DND-41 (cell line): ENCODE measurements around the gene MED12L.

Source experiments
- CTCF ChIP-seq: IDR thresholded peaks from 2 replicates; pipeline ENCODE4 v1.5.1; 2012; ENCODE audit warnings: borderline replicate concordance, low read length, moderate library complexity, mild to moderate bottlenecking; ENCODE audit not compliant: poor library complexity, severe bottlenecking; ENCODE audit errors: extremely low read depth
- EZH2 ChIP-seq: IDR thresholded peaks from 3 replicates; pipeline ENCODE4 v1.6.1; 2012; ENCODE audit warnings: borderline replicate concordance, low read depth, mild to moderate bottlenecking, moderate library complexity, low read length, inconsistent platforms; ENCODE audit not compliant: severe bottlenecking

GRCh38 chr3:151306168-151306810, 220.8 kb downstream of the MED12L start:
- no peak for TF ChIP-seq CTCF
- no peak for TF ChIP-seq EZH2
